NCI-H1092 (cell line): ENCODE results near the gene BAMBI.
"Not testable (repeated sequence)": the region's sequence is repeated elsewhere in the genome, so short reads cannot be mapped to it uniquely, and the experiment has no call there.

Source experiments
- DNase-seq: peaks from one replicate; lab custom pipeline; 2025; lab: John Stamatoyannopoulos, UW

Gene BAMBI, protein sequence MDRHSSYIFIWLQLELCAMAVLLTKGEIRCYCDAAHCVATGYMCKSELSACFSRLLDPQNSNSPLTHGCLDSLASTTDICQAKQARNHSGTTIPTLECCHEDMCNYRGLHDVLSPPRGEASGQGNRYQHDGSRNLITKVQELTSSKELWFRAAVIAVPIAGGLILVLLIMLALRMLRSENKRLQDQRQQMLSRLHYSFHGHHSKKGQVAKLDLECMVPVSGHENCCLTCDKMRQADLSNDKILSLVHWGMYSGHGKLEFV

DNA sequence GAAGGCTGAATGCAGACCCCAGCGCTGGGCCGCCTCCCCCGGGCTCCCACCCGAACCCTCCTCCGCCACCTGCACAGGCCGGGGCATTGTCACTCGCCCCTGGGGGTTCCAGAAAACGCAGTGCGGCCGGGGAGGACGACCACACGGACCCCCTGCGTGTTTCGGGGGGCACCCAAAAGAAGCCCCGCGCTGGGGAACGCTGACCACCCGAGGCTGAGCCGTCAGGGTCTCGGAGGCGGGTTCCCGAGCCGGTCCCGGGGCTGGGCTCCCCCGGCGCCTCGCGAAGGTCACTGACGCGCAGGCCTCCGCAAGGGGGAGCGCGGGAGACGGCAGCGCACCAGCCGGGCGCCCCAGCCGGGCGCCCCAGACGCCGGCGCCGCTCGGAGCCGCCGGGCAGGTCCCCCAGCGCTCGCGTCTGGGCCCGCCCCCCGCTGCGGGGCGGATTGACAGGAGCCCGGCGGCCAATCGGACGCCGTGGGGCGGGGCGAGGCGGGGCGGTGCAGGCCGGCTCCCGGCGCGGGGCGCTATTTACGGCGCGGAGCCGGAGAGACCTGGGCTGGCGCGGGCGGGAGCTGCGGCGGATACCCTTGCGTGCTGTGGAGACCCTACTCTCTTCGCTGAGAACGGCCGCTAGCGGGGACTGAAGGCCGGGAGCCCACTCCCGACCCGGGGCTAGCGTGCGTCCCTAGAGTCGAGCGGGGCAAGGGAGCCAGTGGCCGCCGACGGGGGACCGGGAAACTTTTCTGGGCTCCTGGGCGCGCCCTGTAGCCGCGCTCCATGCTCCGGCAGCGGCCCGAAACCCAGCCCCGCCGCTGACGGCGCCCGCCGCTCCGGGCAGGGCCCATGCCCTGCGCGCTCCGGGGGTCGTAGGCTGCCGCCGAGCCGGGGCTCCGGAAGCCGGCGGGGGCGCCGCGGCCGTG lies at the start of gene BAMBI:
TSS of gene BAMBI (plus strand) at position 554 of the 920 bp plus-strand sequence. CDS start 377 bp downstream, outside the sequence.
- peak; percentile 91 for DNase-seq

DNA sequence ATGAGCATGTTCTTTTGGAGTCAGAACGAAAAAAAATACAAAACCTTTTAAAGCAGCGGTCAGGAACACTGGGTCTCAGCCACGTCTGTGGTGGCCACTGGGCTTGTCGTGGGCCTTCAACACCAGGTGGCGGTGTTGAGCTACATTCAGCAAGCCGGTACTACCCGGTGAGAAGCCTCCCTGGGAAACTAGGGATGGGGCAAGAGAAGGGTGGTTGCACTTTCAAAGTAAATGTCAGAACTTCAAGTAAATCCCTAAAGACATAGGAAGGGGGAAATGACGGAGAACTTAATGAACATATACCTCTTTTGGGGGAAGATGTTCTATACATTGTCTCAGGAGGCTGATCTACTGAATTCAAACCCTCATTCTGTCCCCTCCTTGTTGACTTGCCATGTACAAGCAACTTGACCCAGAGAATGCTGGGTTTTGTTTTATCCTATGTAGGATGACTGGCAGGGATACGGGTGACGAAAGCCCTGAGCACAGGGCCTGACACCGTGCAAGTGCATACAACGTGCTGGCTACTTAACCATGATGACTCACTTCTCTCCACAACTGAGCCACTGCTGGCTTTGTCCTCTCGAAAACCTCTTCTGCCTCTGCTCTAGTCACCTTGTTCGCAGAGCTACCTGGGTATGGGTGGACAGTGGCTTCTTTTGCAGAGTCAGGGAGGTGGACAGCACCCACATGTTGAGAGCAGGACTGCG lies 49.0 kb upstream of the BAMBI start:
- DNase-seq, result peak; percentile 54

DNA sequence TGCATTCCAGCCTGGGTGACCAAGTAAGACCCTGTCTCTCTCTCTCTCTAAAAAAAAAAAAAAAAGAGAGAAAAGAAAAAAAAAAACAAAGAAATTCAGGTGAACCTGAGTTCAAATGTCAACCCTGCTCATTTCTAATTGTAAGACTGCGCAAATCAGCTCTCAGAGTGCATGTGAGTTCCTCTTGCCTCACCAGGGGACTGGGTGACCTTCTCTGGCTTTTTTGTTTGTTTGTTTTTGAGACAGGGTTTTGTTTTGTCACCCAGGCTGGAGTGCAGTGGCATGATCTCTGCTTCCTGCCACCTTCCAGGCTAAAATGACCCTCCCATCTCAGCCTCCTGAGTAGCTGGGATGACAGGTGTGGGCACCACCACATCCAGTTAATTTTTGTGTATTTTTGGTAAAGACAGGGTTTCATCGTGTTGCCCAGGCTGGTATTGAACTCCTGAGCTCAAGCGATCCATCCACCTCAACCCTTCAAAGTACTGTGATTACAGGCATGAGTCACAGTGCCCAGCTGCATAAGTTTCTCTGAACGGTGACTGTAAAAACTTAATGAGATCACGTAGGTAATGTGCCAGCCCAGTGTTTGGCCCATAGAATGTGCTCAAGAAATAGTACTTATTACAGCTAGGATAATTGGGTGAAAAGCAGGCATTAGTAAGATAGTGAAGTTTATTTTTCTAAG lies 45.3 kb upstream of the BAMBI start:
- DNase-seq, result no peak

DNA sequence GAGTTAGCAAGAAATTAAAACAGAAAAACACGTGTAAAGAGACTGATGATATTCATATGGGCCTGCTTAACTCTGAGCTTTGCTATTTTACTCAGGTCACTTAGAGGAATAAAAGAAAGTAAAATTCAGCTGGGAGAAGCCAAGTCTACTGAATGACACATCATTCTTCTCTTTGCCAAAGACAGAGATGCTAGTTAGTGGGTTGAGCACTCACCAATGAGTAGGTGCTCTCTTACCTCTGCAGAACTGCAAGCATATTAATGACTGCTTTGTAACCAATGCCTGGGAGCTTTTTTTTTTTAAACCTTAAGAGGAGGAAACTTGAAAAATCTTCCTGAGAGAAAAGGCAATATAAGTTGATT lies 44.8 kb upstream of the BAMBI start:
- DNase-seq, result no peak

DNA sequence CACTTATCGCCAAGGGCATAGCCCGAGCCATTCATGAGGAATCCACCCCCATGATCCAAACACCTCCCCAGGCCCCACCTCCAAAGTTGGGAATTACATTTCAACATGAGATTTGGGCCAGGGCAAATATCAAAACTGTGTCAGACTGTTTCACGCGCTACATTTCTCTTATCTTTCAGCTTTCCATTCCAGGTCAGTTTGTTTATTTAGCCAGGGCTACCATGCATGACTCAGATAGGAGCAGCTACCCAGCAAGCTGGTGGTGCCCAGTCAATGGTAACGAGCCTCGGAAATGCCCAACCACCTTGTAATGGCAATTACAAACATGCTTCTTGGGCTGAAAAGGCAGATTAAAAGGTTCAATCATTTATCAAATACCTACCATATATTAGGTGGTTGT lies 43.6 kb upstream of the BAMBI start:
- no peak for DNase-seq

DNA sequence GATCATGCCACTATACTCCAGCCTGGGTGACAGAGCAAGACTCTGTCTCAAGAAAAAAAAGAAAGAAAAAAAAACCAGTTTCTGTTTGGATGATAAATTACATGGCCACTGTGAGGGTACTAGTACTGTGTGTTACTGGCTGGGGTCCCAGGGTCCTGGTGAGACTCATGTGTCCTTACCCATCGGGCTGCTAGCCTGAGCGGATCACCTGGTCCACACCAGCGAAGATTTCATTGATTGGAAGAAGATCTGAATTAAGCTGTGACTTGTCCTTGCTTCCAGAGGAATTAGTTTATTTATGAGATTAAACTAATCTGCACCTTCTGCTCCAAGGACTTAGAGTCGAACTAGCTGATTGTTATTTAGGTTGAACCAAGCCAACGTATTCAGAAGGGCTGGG lies 40.0 kb upstream of the BAMBI start:
- DNase-seq, result no peak

DNA sequence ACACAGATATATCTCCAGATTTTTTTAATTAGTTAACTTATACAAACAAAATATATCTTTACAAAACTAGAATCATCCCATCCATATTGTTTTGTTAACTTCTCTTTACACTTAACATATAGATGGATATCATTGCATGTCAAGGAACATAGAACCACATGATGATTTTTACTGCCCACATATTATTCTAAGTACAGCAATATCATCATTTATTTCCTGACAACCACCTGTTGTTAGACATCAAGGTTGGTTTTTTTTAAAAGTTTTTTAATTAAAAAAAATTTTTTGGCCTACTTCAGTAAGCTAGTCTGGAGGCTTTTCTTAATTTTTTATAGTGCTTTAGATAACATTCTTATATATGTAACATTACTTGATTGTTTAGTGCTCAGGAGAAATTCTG lies 38.9 kb upstream of the BAMBI start:
- no peak for DNase-seq

DNA sequence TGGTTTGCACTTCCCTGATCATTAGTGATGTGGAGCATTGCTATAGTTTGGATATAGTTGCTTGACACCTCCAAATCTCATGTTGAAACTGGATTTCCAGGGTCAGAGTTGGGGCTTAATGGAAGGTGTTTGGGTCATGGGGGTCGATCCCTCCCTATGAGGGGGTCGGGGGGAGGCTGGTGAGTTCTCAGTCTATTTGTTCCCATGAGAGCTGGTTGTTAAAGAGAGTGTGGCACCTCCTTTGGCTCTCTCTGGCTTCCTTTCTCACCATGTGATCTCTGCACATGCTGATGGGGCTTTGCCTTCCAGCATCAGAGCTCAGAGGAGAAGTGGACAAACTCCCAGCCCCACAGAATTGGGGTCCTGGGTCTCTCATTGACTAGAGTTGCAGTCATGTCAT lies 36.8 kb upstream of the BAMBI start:
- DNase-seq, result no peak

DNA sequence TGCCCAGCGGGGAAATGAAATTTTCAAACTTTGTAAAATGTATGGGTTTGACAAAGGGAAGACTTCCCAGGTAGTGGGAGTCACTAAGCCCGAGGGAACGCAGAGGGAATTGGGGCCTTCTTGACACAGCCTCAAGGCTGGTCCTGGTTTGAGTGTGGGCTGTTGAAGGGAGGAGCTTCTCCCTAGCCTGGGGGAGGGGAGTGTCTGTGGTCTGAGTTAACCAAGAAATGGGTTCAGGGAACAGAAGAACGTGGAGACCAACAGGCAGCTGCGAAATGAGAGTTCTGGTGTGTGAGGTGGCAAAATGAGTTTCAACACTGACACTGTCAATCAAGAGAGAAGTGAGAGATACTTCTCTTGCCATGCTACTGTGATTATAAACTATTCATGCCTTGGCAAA lies 32.7 kb upstream of the BAMBI start:
- DNase-seq, result no peak

DNA sequence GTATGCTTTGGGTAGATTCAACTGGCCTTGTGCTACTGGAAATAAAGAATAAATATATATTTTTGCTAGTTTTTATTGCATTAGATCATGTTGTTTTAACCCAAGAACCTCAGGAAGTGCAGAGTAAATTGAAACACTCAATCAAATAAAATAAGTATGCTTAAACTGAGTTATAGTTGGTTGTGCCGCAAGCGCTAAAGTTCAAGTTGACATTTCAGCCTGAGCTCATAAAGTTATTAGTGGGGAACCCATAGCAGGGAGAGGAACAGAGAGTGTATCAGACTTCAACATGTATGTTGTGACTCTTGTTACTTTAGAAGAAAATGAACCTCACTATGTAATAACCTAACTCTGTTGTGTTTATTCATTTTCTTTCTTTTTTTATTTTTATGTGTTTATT lies 25.2 kb upstream of the BAMBI start:
- DNase-seq, result no peak

DNA sequence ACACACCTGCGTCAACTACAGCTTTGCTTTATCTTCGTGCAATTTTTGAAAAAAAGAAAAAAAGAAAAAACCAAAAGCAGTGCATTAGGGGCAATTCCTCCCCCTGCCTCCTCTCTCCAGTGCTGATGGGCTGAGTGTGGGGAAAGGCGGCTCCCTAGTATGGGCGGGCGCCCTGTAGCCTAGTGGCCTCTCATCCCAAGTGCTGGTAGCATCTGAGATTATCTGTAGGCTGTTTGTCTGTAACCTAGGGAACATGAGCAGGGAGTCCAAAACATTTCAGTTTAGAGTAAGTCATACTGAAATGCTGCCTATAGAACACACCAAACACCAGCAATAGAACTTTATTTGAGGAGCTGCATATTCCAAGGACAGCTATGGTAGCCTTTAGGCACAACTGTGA lies 24.6 kb upstream of the BAMBI start:
- no peak for DNase-seq

DNA sequence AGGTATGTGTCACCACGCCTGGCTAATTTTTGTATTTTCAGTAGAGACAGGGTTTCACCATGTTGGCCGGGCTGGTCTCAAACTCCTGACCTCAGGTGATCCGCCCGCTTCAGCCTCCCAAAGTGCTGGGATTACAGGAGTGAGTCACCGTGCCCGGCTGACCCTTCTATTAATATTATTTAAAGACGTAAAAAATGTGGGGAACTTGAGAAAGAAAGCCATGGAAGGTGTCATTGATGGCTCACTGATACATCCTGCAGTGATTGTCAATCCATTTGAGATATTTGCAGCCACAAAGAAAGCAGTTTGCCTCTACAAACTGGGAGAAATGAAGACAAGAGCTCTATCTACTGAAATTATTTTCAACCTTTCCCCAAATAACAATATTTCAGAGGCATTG lies 18.5 kb upstream of the BAMBI start:
- DNase-seq, result not testable (repeated sequence)

DNA sequence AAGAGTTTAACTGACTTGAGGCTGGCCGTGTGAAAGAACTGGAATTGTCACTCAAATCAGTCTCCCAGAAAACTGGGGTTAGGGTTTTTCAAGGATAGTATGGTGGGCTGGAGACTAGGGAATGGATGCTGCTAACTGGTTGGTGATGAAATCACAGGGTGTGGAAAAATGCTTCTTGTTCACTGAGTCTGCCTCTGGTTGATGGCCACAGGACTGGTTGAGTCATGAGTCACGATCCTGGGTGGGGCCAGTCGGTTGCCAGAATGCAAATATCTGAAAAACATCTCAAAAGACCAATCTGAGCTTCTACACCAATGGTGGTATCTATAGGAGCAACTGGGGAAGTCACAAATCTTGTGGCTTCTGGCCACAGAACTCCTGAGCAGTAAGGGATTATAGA lies 16.3 kb upstream of the BAMBI start:
- DNase-seq, result no peak

DNA sequence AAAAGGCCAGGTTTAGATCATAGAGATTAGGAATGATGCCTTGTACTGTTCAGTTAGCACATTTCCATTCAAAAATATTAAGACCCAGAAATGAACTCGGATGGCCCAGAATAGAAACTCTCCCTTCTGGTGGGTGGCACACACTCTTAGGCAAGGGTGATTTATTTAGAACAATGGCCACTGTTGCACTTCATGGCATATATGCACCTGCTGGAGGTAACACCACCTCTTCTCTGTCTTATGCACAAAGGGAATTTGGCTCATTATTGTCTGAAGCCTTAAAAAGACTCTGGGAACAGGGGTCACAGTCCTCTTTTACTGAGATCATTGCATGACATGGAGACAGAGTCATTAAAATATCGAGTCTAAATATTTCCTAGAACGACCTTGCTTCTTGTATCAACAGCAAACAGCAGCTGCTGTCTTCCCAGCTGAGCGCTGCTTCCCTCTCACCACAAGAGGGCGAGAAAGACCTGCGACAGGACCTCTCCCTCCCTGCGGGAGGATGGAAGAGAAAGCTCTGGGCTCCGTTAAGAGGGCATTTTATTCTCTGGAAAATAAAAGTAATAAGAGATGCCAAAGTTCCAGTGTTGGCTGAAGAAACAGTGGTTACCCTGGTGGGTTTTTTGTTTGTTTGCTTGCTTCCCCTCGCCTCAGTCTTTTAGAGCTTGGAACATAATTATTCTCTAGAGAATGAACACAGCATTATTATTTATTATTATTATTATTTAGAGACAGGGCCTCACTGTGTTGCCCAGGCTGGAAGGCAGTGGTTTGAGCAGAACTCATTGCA lies 13.5 kb upstream of the BAMBI start:
- peak; percentile 76 for DNase-seq

DNA sequence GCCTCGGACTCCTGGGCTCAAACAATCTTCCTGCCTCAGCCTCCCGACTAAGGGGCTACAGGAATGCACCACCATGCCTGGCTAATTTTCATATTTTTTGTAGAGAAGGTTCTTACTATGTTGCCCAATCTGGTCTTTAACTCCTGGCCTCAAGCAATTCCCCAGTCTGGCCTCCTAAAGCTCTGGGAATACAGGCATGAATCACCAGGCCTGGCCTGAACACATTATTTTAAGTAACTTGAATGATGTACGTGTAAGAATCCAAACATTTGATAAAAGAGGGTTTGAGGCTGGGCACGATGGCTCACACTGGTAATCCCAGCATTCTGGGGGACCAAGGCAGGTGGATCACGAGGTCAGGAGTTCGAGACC lies 13.0 kb upstream of the BAMBI start:
- no peak for DNase-seq

DNA sequence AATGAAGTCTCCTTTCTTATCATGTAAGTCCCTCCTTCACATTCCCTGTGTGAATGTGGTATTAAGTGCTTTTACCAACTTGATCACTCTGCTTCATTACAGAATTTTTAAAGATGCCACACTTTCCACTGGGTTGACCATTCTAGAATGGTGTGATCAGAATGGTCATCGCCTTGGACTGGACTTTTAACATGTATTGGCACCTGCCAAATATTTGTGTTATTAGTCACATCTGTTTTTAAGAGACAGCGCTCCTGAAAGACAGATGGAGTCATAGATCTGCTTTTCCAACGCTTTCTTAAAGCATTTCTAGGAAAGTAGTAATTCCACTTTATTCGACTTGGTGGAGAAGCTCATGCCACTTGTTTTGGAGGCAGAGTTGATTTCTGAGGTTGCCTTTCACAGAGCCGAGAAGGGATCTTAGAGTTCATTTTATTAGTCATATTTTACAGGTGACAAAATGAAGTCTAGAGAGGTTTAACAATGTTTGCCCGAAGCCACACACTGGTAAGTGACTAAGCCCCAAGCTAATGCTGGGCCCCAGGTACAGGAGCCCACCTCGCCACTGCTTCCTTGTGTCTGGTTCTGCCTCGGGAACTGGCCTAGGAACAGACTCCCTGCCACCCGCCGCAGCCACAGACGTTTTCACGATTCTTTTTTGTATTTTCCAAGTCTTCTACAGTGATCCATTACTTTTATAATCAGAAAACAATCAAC lies 10.4 kb upstream of the BAMBI start:
- no peak for DNase-seq

DNA sequence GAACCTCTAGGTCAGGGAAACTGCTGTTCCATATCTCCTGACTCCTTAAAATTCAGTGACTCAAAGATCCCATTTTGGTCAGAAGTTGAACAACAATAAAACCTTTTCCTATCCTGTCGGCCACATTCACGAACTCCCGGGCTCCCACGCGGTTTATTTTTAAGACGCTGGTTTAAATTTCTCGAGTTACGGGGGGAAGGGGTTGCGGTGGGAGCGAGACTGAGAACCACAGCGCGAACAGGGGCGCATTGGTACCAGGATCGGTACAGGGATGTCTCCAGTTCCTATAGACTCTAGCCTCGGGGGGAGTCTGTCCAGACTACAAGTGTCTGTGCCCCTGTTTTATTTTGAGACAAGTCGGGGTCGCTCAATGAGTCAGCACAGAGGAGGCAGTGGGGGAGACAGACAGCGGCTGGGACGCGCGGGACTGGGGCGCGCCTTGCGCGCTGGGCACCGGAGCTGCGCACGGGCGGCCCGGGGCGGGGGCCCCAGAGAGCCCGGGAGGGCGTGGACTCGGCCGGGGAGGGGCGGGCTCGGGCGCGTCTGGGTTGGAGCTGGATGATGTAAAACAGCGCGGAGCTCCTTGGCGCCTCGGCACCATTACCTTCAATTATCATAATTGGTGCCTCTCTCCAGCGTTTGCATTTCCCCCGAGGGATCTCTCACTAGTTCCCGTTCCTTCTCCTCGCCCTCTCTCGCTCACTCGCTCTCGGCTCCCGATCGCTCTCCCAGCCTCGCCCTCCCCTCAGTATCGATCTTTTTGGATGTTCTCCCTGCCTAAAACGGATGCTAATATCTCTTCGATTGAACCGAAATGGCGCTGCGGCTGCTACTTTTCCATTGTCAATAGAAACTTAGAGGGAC lies 8.7 kb upstream of the BAMBI start:
- DNase-seq, result peak; percentile 65

DNA sequence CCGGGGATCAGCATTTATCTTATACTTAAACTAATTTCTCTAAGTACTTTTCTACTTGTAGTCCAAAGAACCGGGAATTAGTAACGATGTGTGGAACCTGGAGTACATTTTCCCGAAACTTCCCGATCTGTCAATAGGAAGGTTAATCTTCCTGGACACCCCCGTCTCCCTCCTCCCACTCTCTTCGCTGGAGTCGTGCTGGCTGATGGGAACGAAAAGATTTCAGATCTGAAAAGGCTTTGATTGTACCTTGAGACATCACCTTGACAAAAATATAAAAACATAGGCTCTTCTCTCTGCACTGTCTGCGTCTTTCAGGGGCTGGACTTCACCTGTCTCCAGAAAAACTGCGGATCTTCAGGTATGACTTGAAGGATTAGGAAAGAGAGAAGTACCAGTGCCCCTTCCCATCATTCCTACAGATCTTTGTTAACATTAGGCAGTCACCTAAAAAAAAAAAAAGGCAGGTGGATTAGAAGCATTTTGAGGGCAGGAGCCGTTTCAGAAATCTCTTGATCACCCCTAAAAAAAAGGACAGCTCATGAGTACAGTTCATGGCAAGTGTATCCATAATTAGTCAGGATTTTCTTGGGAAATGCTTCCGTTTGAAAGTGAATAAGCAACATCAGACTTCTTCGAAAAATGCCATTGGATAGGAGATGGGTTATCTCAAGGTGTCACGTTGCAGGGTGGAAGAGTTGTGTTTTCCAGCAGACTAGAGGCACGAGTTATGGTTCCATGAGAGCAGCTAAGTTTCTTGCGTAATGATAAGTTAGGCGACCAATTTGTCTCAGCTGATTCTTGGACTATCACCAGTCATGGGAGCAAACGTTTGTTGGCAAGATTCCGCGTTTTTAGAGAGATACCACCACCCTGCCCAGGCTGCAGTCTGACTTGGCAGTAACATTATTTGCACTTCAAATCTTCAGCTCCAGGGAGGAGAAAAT lies 7.8 kb upstream of the BAMBI start:
- no peak for DNase-seq

DNA sequence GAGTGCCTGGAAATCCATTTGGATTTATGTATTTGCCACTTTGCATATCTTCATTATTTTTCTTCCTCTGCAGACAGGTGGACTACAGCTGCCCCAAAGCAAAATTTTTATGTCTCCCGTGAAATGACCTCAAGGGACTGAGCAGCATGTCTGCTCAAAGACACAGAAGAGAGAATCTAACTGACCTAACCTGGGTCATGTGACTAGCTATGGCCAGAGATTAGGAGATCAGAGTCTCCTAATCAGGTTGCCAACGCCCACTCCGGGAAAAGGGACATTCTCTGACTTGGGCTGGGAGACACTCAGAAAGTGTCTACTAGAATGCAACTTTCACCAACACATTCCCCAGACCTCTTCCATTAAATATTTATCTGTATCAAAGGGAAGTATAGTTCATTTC lies 2.5 kb upstream of the BAMBI start:
- no peak for DNase-seq
